DOHH2 (cell line): ENCODE results near the gene SYNE1.

ENCODE experiments used
- EZH2phosphoT487 ChIP-seq: fragments of 200-600 bp; sonication (generic); IDR thresholded peaks from 2 replicates; pipeline ENCODE4 v1.6.1; 2017; ENCODE audit warnings: borderline replicate concordance, mild to moderate bottlenecking, antibody characterized with exemption, low read length, moderate library complexity, mixed read lengths
- TF ChIP-seq, protein P1 (sequence below): fragments of 200-600 bp; sonication (generic); IDR thresholded peaks from one replicate; pipeline ENCODE4 v1.5.1; 2014; ENCODE audit warnings: antibody characterized with exemption, mild to moderate bottlenecking, low read depth, low read length; ENCODE audit not compliant: poor library complexity, severe bottlenecking

DNA sequence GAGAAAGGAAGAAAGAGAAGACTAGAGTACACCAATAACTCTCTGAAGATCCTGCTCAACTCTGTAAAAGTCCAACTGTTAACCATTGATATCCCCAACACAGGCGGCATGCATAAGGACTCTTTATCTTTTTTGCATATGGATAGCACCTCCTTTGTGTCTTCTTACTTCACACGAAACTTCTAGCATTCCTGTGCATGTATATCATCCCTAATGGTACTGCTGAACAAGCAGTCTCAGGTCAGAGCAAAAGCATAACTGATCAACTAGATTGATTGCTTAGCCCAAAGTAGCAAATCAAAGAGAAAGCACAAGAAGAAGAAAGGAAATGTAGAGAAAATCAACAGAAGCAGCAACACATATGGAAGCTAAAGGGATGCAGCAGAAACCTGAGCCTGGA lies 234.4 kb downstream of the SYNE1 start:
- TF ChIP-seq, protein P1, sequence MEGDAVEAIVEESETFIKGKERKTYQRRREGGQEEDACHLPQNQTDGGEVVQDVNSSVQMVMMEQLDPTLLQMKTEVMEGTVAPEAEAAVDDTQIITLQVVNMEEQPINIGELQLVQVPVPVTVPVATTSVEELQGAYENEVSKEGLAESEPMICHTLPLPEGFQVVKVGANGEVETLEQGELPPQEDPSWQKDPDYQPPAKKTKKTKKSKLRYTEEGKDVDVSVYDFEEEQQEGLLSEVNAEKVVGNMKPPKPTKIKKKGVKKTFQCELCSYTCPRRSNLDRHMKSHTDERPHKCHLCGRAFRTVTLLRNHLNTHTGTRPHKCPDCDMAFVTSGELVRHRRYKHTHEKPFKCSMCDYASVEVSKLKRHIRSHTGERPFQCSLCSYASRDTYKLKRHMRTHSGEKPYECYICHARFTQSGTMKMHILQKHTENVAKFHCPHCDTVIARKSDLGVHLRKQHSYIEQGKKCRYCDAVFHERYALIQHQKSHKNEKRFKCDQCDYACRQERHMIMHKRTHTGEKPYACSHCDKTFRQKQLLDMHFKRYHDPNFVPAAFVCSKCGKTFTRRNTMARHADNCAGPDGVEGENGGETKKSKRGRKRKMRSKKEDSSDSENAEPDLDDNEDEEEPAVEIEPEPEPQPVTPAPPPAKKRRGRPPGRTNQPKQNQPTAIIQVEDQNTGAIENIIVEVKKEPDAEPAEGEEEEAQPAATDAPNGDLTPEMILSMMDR = no peak
- TF ChIP-seq EZH2phosphoT487 = no peak
